ENCODE results near the gene CYB5D1.

DNA sequence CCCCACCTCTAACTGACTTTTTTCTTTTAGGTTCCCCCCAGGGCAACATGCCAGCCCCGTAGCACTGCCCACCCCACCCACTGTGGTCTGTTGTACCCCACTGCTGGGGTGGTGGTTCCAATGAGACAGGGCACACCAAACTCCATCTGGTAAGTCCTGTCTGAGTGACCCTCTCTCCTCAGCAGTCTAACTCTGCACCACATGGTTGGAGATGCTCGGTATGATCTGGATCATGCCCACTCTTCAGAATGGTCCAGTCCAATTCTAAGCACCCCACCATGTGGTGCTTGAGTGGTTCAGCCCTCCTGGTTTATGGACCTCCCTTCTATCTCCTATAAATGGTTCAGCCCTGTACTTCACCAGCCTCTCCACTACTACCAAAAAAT lies 17.9 kb upstream of the CYB5D1 start:
- TF ChIP-seq TAF1 (IDR thresholded peaks at IDR 0.05; ENCODE audit: borderline replicate concordance, low read depth, low read length) (no peak), POLR2AphosphoS5 (IDR thresholded peaks at IDR 0.05; ENCODE audit: low read depth, low read length) (no peak), POLR2A (IDR thresholded peaks at IDR 0.05; ENCODE audit: low read depth, low read length) (no peak)

All from GM12892 (cell line).